ENCODE measurements around the gene NCK1.
A peak's percentile ranks its signal among the peaks of the same experiment; 100 is the strongest.

Gene NCK1

GRCh38 chr3:136840252-136840651 lies 21.8 kb upstream of the NCK1 start:
- no peak for DNase-seq (ENCODE audit: low read depth)
- no peak for TF ChIP-seq CTCF (conservative IDR thresholded peaks at IDR 0.05; ENCODE audit: low read depth, low read length)
- no peak overlapping the region for H3K4me3 ChIP-seq (ENCODE audit: low read depth, low read length)

- DNase-seq (ENCODE audit: low read depth), result no peak
- H3K4me3 ChIP-seq (ENCODE audit: low read depth, low read length), result no peak overlapping the region
- TF ChIP-seq CTCF (conservative IDR thresholded peaks at IDR 0.05; ENCODE audit: low read depth, low read length), result no peak
Observed at GRCh38 chr3:136842294-136842693, 19.7 kb upstream of the NCK1 start.

- H3K4me3 ChIP-seq (ENCODE audit: low read depth, low read length), result no peak overlapping the region
- no peak for TF ChIP-seq CTCF (conservative IDR thresholded peaks at IDR 0.05; ENCODE audit: low read depth, low read length)
- DNase-seq (ENCODE audit: low read depth), result no peak
Observed at GRCh38 chr3:136844724-136845123, 17.3 kb upstream of the NCK1 start.

GRCh38 chr3:136852180-136852579 lies 9.8 kb upstream of the NCK1 start:
- DNase-seq (ENCODE audit: low read depth), result no peak
- no peak overlapping the region for H3K4me3 ChIP-seq (ENCODE audit: low read depth, low read length)
- TF ChIP-seq CTCF (conservative IDR thresholded peaks at IDR 0.05; ENCODE audit: low read depth, low read length), result no peak

- H3K4me3 ChIP-seq (ENCODE audit: low read depth, low read length), result no peak overlapping the region
- no peak for TF ChIP-seq CTCF (conservative IDR thresholded peaks at IDR 0.05; ENCODE audit: low read depth, low read length)
- DNase-seq (ENCODE audit: low read depth), result no peak
Observed at GRCh38 chr3:136856665-136857064, 5.3 kb upstream of the NCK1 start.

GRCh38 chr3:136858381-136858780 lies 3.6 kb upstream of the NCK1 start:
- no peak for TF ChIP-seq CTCF (conservative IDR thresholded peaks at IDR 0.05; ENCODE audit: low read depth, low read length)
- DNase-seq (ENCODE audit: low read depth), result no peak
- H3K4me3 ChIP-seq (ENCODE audit: low read depth, low read length), result no peak overlapping the region

- TF ChIP-seq CTCF (conservative IDR thresholded peaks at IDR 0.05; ENCODE audit: low read depth, low read length), result no peak
- H3K4me3 ChIP-seq (ENCODE audit: low read depth, low read length), result no peak overlapping the region
- DNase-seq (ENCODE audit: low read depth), result peak; percentile 13
Observed at GRCh38 chr3:136860541-136860940, 1.5 kb upstream of the NCK1 start.

Measured in choroid plexus epithelial cell (primary cell).